SIG-M5 (cell line): ENCODE results near the gene ABHD6.
"Not testable (repeated sequence)": the region's sequence is repeated elsewhere in the genome, so short reads cannot be mapped to it uniquely, and the experiment has no call there.

Source experiments
- DNase-seq: peaks from one replicate; lab custom pipeline; 2025; lab: John Stamatoyannopoulos, UW

Gene ABHD6

GRCh38 chr3:58323529-58324390, 86.2 kb downstream of the ABHD6 start:
- no peak for DNase-seq

GRCh38 chr3:58324391-58325390, 87.1 kb downstream of the ABHD6 start:
- DNase-seq = no peak

DNA sequence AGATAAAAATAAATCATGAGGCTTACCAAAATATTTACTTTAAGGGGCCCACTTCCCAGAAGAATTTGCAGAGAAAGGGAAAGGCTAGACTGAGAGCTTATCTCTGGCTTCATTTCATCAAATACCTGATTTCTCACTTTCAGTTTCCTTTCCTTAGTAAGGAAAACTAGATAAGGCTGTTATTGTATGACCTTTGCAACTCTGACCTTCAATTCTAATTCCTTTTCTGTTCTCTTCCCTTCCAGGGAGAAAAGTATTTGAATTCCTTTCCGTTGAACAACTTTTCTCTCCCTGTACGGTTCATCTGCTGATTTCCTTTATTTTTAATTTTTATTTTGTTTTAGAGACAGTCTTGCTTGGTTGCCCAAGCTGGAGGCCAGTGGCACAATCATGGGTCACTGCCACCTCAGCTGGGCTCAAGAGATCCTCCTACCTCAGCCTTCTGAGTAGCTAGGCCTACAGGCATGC, 88.0 kb downstream of the ABHD6 start:
- no peak for DNase-seq

GRCh38 chr3:58326267-58326900, 88.8 kb downstream of the ABHD6 start:
- no peak for DNase-seq

- no peak for DNase-seq
Observed at GRCh38 chr3:58329150-58329921, 91.7 kb downstream of the ABHD6 start.

GRCh38 chr3:58329922-58330413, 92.4 kb downstream of the ABHD6 start:
- no peak for DNase-seq

DNA sequence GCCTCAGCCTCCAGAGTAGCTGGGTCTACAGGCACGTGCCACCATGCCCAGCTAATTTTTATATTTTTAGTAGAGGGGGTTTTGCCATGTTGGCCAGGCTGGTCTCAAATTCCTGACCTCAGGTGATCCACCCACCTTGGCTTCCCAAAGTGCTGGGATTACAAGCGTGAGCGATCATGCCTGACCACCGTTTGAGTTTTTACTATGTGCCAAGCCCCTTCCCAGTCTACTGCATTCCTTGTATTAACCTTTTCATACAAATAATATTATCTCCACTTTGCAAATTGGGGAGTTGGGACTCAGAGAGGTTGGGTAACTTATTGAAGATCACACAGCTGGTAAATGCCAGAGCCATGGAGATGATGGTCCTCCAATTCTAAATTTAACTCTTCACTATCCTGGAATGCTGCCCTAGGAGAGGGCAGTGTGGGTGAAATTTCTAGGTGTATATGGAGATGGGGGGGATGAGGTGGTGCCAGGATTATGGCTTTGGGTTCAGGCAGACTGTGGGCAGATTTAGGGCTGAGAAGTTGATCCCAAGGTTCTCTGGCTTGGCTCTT, 94.1 kb downstream of the ABHD6 start:
- no peak for DNase-seq

DNA sequence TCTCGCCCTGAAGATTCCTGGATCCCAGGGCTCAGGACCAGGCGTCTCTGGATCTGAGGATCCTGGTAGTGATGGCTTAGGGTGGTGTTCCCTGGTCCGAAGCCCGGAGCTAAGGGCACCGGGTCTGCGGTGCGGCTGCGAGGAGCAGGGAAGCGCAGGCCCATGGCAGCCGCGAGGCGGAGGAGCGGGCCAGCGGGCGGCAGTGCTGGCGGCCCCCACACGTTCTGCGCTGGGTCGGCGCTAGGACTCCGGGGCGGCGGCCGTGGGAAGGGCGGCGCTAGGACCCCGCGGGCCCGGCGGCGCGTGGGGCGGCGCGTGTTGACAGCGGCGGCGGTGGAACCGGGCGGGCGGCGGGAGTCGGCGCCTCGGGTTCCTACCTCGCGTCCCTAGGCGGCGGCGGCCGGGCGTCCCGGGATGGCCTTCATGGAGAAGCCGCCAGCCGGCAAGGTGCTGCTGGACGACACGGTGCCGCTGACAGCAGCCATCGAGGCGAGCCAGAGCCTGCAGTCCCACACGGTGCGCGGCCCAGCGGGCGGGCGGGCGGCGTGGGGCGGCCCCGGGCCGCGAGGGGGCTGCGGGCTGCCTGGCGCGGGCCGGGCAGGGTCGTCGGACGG, 95.1 kb downstream of the ABHD6 start, which contains the start of gene PXK:
TSS of gene PXK (plus strand) at position 318 of the 614 bp plus-strand sequence. CDS start at position 415, 97 bp downstream.
- DNase-seq = no peak

DNA sequence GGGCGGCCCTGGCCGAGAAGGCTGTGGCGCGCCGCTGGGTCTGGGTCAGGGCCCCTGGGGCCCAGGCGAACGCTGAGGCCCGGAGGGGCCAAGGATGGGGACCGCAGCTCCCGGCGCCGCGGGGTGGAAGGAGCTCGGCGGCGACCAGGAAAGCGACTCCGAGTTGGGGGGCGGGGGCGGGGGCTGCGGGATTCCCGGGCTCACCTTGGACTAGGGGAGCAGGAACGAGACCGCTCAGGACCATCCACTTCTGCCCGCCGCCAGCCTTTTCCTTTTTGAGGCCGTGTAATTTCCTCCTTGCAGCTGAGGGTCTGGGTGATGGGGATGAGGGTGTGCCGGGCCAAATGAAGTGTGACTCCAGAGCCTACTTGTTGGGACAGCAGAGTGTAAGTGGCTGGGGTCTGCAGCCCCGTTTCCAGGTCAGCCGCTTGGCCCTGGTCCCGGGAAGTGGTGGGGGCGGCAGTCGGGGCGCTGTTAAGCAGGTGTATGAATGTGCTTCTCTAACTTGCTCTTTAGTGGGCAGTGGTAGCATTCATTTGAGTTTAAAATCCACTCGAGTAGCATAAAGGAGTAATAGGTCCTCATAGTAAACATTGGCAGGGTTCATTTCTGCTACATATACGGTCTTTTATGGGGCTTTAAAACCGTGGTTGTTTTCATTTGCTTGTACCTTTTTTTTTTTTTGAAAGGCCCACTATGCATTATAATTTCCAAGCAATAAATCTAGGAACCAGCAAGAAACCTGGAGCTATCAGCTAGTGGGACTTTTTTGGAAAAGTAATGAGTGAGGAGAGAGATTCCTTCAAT, 95.8 kb downstream of the ABHD6 start:
- no peak for DNase-seq

DNA sequence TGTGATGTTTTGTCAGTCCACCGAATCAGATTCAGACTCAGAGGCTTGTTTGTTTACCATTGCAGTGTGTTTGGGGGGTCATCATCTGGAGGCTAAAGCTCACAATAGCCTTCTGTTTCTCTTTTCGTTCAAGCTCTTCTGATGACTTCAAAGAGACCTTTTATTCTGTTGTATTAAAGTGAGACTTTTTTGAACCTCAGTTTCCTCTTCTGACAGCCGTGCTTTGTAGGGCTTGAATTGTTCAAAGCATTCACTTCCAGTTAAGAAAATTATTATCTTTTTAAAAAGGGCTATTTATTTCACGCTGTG, 96.4 kb downstream of the ABHD6 start:
- DNase-seq = no peak

GRCh38 chr3:58334506-58334884, 96.9 kb downstream of the ABHD6 start:
- DNase-seq = no peak

DNA sequence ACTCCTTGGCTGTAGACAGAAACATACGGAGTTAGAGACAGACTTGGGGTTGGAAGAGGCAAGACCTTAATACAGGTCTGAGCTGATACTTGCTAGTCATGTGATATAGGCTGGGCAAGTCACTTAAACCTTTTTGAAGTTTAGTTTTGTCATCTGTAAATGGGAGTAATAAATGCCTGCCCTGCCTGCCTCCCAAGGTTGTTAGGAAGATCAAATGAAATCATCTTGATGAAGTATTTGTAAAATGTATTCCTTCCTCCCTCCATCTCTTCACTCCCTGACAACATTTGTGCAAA, 98.0 kb downstream of the ABHD6 start:
- no peak for DNase-seq

- no peak for DNase-seq
Observed at GRCh38 chr3:58336135-58336882, 98.7 kb downstream of the ABHD6 start.

GRCh38 chr3:58337190-58337589, 99.6 kb downstream of the ABHD6 start:
- no peak for DNase-seq

DNA sequence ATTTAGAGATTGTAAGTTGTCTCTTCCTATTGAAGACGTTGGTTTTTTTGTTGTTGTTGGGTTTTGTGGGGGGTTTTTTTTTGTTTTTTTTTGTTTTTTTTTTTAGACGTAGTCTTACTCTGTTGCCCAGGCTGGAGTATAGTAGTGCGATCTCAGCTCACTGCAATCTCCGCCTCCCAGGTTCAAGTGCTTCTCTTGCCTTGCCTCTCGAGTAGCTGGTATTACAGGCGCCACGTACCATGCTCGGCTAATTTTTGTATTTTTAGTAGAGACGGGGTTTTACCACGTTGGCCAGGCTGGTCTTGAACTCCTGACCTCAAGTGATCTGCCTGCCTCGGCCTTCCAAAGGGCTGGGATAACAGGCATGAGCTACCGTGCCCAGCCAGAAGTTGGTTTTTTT, 101.6 kb downstream of the ABHD6 start:
- DNase-seq = not testable (repeated sequence)

DNA sequence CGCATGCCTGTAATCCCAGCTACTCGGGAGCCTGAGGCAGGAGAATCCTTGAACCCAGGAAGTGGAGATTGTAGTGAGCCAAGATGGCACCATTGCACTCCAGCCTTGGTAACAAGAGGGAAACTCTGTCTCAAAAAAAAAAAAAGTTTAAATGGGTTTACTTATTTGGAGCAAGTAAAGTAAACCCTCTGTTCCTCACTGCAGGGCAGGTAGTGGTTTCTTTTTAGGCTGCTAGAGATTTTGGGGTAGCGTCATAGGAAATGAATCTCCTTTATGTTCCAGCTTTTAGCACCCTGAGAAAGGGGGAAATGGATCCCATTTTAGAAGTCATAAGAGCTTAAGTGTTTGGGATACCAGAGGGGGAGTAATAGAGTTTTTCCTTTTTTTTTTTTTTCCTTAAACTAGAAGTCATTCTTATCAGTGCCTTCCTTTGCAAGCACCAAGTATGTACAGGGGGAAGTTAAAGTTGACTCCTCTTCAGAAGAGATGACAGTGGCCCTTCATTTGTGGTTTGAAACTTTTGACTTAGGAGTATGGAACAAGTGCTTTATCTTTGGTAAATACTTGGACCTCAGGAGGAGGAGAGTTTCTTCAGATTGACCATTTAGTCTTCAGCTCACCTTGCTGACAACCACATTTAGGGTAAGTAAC, 103.1 kb downstream of the ABHD6 start:
- no peak for DNase-seq

GRCh38 chr3:58341376-58341775, 103.8 kb downstream of the ABHD6 start:
- DNase-seq = no peak

DNA sequence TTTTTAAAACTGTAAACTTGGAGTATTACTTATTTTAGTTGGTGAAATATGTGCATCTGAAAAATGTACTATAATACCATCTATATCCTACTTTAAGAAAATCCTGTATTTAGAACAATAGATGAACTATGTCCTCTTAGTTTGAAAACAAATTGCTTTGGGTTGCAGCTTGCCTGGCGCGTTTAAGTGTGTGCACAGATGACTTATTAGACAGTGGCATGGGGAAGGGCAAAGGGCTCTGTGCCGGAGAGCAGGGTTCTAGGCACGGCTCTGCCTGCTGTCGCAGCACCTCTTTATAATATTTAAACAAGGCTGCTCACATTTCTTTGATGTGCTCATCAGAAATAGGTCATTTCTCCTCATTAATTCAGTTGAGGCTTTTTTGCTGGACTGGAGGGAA, 105.1 kb downstream of the ABHD6 start:
- DNase-seq = no peak
